HG02970 (cell line): ENCODE data around the gene SUMO2.
"Not testable (repeated sequence)": the region's sequence is repeated elsewhere in the genome, so short reads cannot be mapped to it uniquely, and the experiment has no call there.

Experiments used
- ATAC-seq: cut with Tn5 transposase; IDR thresholded peaks from one replicate; pipeline ENCODE4 v1.9.1; 2021; ENCODE audit warnings: mild to moderate bottlenecking, moderate library complexity, moderate number of reproducible peaks; ENCODE audit not compliant: unreplicated experiment, low FRiP score

SUMO2 gene

GRCh38 chr17:75151930-75152329, 30.8 kb downstream of the SUMO2 start:
- ATAC-seq = no peak

DNA sequence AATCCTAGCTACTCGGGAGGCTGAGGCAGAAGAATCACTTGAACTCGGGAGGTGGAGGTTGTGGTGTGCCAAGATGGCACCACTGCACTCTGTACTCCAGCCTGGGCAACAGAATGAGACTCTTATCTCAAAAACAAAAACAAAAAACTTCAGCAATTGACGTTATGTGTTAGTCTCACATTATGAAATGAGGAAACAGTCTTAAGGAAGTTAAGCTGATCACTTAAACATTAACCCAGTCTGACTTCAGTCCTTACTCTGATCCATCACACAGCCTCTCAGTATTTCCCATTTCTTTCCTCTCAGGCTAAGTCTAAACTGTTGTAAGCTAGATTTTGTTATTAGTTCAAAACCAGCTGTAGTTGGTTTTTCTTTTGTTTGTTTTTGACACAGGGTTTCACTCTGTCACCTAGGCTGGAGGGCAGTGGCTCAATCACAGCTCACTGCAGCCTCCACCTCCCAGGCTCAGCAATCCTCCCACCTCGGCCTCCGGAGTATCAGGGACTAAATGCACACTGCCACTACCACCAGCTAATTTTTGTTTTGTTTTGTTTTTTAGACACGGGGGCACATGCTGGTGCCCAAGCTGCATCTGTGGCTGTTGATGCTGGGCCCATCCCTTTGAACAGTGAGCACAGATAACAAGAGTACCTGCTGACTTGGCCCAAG, 34.7 kb downstream of the SUMO2 start:
- no peak for ATAC-seq

GRCh38 chr17:75146592-75146991, 36.2 kb downstream of the SUMO2 start:
- no peak for ATAC-seq

DNA sequence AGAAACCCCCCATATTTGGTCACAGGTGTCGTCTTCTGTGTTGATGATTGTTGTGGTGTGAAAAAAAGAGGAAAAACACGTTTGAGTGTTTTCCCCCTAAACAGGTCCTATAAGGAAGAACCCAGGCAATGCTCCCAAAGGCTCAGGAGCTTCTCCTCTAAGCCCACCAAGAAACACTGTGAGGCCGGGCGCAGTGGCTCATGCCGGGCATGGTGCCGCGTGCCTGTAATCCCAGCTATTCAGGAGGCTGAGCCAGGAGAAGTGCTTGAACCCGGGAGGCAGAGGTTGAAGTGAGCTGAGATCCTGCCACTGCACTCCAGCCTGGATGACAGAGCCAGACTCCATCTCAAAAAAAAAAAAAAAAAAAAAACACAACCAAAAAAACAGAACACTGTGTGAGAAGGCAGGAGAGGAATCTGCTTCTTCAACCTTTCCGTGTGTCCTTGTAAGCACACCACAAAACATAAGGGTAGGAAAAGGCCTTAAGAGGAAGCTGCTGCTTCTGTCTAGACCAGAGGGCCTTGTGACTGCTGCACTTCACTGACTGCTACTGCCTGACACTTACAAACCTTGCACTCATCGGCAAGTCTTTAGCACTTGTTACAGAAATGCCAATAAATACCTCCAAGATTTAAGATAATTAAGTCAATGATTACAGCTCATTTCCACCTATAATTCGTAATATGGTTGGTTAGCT, 37.8 kb downstream of the SUMO2 start:
- no peak for ATAC-seq

GRCh38 chr17:75142236-75142971, 40.4 kb downstream of the SUMO2 start:
- ATAC-seq = no peak

DNA sequence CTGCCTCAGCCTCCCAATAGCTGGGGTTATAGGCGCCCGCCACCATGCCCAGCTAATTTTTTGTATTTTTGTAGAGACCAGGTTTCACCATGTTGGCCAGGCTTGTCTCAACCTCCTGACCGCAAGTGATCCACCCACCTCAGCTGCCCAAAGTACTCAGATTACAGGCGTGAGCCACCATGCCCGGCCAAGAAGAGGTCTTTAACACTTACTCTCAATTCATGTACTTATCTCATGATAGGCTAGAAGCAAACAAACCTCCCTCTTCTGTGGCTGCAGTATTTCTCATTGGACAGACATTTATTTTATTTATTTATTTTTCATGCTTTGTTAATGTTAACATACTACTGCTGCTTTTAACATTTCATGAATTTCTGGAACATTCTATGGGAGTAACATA, 44.2 kb downstream of the SUMO2 start:
- no peak for ATAC-seq

- not testable (repeated sequence) for ATAC-seq
Measured at GRCh38 chr17:75137762-75138161, 45.0 kb downstream of the SUMO2 start.

- no peak for ATAC-seq
Measured at GRCh38 chr17:75135946-75136345, 46.8 kb downstream of the SUMO2 start.

DNA sequence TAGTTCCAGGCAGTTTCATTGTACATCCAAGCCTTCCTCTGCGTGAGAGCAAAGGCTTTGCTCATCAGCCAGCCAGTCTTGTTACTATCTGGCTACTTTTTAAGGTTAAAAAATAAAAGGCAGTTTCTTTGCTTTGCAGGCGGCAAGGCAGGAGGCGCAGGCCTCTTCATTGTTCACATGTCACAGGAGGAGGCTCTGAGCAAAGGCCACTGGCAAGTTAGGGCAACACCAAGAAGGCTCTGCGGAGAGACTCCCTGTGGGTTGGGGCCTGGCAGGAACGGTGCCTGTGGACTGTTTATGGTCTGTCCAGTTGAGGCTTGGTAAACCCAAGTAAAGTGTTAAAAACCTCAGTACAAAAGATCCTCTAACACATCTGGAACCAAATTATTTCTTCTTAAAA, 47.3 kb downstream of the SUMO2 start:
- ATAC-seq = no peak

DNA sequence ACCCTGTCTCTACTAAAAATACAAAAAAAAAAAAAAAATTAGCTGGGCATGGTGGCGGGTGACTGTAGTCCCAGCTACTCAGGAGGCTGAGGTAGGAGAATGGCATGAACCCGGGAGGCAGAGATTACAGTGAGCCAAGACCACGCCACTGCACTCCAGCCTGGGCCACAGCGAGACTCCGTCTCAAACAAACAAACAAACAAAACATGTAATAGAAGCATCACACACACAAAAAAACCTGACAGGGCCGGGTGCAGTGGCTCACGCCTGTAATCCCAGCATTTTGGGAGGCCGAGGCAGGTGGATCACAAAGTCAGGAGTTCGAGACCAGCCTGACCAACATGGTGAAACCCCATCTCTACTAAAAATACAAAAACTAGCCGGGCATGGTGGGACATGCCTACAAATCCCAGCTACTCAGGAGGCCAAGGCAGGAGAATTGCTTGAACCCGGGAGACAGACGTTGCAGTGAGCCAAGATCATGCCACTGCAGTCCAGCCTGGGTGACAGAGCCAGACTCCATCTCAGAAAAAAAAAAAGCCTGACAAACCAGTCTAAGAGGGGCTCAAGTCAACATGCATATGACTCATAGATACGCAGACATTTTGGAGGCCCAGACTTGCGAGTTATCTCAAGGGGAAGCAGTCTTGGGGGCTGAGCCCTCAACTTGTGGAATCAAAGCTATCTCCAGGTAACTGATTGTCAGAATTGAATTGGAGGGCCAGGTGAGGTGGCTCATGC, 49.0 kb downstream of the SUMO2 start:
- not testable (repeated sequence) for ATAC-seq

- no peak for ATAC-seq
Measured at GRCh38 chr17:75133001-75133400, 49.8 kb downstream of the SUMO2 start.

- not testable (repeated sequence) for ATAC-seq
Measured at GRCh38 chr17:75132018-75133000, 50.5 kb downstream of the SUMO2 start.

- ATAC-seq = peak; percentile 83
Measured at GRCh38 chr17:75131278-75132017, 51.3 kb downstream of the SUMO2 start, which contains the start of gene NT5C. Gene NT5C (minus strand): TSS chr17:75131742. CDS start chr17:75131707, 35 bp downstream.

GRCh38 chr17:75130632-75131277, 52.0 kb downstream of the SUMO2 start:
- ATAC-seq = no peak

GRCh38 chr17:75130059-75130631, 52.6 kb downstream of the SUMO2 start:
- ATAC-seq = no peak

DNA sequence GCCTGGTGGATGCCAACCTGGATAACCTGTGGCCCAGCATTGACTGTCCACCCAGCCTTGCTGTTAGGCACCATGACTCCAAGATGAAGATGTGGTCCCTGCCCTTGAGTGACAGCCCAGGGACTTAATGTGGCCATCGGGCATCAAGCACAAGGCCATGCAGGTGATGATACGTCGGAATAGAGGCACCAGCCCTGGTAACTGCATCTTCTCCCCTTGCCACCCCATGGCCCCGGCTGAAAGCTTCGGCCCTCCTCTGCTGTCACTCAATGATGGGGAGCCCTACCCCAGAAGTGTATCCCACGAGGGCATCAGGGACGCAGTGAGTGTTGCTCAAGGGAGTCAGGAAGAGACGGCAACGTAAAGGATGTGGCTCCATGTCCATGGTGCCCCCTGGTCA, 53.2 kb downstream of the SUMO2 start:
- no peak for ATAC-seq

DNA sequence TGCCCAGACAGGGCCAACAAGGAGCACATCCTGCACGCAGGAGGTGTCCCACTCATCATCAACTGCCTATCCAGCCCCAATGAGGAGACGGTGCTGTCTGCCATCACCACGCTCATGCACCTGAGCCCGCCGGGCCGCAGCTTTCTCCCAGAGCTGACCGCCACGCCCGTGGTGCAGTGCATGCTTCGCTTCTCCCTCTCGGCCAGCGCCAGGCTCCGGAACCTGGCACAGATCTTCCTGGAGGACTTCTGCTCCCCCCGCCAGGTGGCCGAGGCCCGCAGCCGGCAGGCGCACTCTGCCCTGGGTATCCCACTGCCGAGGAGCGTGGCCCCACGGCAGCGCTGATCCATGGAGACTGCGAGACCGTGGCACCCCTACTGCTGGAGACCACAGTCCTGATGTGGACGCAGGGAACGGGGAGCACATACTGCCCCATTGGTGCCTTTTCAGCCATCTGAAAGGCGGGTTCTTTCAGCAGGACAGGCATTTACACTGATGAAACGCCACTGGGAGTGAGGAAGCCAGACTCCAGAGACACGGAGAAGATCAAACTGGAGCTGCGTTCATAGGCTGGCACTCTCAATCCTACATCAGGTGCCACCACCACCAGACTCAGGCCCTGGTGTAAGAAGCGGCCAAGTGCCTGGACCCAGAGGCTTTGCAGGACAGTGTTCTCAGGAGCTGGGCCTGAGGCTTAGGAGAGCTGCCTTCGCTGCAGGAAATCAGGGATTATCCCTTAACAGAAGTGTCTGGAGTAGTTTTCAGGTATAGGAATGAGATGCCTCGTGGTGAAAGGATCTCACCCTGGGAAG, 53.9 kb downstream of the SUMO2 start:
- no peak for ATAC-seq
